Subcutaneous abdominal adipose tissue (tissue), 5 donors: ENCODE data around the gene ARPC5.
"Not testable (repeated sequence)": the region's sequence is repeated elsewhere in the genome, so short reads cannot be mapped to it uniquely, and the experiment has no call there.

ENCODE experiments used
- H3K27ac ChIP-seq: one replicate; pipeline ENCODE4 v1.7.0; 2013; ENCODE audit warnings: low read depth, mild to moderate bottlenecking, inconsistent platforms, low read length, moderate library complexity
- H3K27me3 ChIP-seq, 5 donors: one replicate each; pipeline ENCODE4 v1.7.0; 2013; ENCODE audit warnings: low read length in 5 of 5, inconsistent platforms in 1 of 5; ENCODE audit not compliant: control insufficient read depth in 5 of 5, insufficient read depth in 4 of 5
- H3K36me3 ChIP-seq, 5 donors: one replicate each; pipeline ENCODE4 v1.7.0; 2013; ENCODE audit warnings: low read length in 5 of 5; ENCODE audit not compliant: control insufficient read depth in 5 of 5, insufficient read depth in 5 of 5
- H3K4me1 ChIP-seq, 5 donors: one replicate each; pipeline ENCODE4 v1.7.0; 2013; ENCODE audit warnings: low read length in 5 of 5, mild to moderate bottlenecking in 3 of 5, moderate library complexity in 1 of 5; ENCODE audit not compliant: control insufficient read depth in 5 of 5, insufficient read depth in 5 of 5
- H3K4me3 ChIP-seq, 5 donors: one replicate each; pipeline ENCODE4 v1.7.0; 2013; ENCODE audit warnings: low read length in 5 of 5, low read depth in 1 of 5
- H3K9ac ChIP-seq, 5 donors: one replicate each; pipeline ENCODE4 v1.7.0; 2013; ENCODE audit warnings: low read length in 5 of 5, mild to moderate bottlenecking in 4 of 5, moderate library complexity in 3 of 5
- H3K9me3 ChIP-seq, 5 donors: one replicate each; pipeline ENCODE4 v1.7.0; 2013; ENCODE audit warnings: low read length in 5 of 5; ENCODE audit not compliant: control insufficient read depth in 5 of 5
- donor health status: healthy.
- donor health status: healthy.
- donor health status: healthy.
- donor health status: healthy.
- donor health status: healthy.

ARPC5 gene

GRCh38 chr1:183635606-183636333 lies at the start of gene ARPC5:
Gene ARPC5 (minus strand): TSS chr1:183635783. CDS start chr1:183635659, 124 bp downstream.
- peak within 1 kb of the TSS; percentile 57 to 95 (median 92) for H3K9ac ChIP-seq
- peak within 1 kb of the TSS; percentile 77 to 92 (median 88) for H3K4me3 ChIP-seq
- H3K9me3 ChIP-seq, result no peaks in the 10 kb centered on the region
- peak within 1 kb of the TSS; percentile 89 for H3K27ac ChIP-seq
- peaks cover 0 to 4% (median 2%) of the 10 kb centered on the region in 5 donors for H3K36me3 ChIP-seq
- no peaks in the 10 kb centered on the region for H3K27me3 ChIP-seq
- H3K4me1 ChIP-seq, result peaks cover 2 to 48% (median 41%) of the 10 kb centered on the region in 5 donors

- no peak overlapping the region for H3K4me3 ChIP-seq
Measured at GRCh38 chr1:183685112-183685713, 49.6 kb upstream of the ARPC5 start.

GRCh38 chr1:183679363-183679762 lies 43.8 kb upstream of the ARPC5 start:
- not testable (repeated sequence) for H3K27ac ChIP-seq, H3K27me3 ChIP-seq, H3K9ac ChIP-seq, H3K4me3 ChIP-seq, H3K9me3 ChIP-seq, H3K36me3 ChIP-seq, H3K4me1 ChIP-seq

More at GRCh38 chr1:183685112-183685713, 49.6 kb upstream of the ARPC5 start:
- Histone ChIP-seq H3K36me3 (no peaks in the 10 kb centered on the region), H3K27me3 (no peaks in the 10 kb centered on the region), H3K4me1 (peaks cover 0 to 5% (median 0%) of the 10 kb centered on the region in 5 donors), H3K9ac (no peak overlapping the region), H3K9me3 (no peaks in the 10 kb centered on the region), H3K27ac (no peak overlapping the region)

DNA sequence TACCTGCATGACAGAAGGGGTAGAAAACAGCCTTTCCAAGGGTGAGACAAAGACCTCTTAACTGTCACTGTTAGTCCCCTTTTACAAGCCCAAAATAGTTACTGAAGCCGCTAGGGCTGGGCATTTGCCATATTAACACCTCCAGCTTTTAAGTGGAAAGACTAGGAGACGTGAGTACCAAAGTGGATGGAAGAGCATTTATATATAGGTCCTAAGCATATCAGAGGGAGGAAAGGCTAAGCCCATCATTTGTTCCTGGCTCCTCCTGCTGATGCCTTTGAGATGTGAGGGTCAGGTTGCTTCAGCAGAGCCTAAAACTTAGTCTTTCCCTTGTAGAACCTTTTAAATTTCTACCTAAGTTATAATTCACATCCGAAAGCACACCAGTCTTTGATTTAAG lies 43.2 kb upstream of the ARPC5 start:
- no peak overlapping the region for H3K9ac ChIP-seq
- no peaks in the 10 kb centered on the region for H3K27me3 ChIP-seq
- peaks cover 0 to 11% (median 9%) of the 10 kb centered on the region in 5 donors for H3K4me1 ChIP-seq
- H3K27ac ChIP-seq, result no peak overlapping the region
- no peaks in the 10 kb centered on the region for H3K36me3 ChIP-seq
- H3K4me3 ChIP-seq, result no peak overlapping the region
- no peaks in the 10 kb centered on the region for H3K9me3 ChIP-seq

GRCh38 chr1:183676586-183677189 lies 41.1 kb upstream of the ARPC5 start:
- H3K9me3 ChIP-seq, result no peaks in the 10 kb centered on the region
- H3K4me3 ChIP-seq, result no peak overlapping the region
- no peaks in the 10 kb centered on the region for H3K27me3 ChIP-seq
- no peak overlapping the region for H3K27ac ChIP-seq
- no peak overlapping the region for H3K9ac ChIP-seq
- H3K36me3 ChIP-seq, result no peaks in the 10 kb centered on the region
- peaks cover 0 to 15% (median 12%) of the 10 kb centered on the region in 5 donors for H3K4me1 ChIP-seq

- no peaks in the 10 kb centered on the region for H3K36me3 ChIP-seq
- H3K27me3 ChIP-seq, result no peaks in the 10 kb centered on the region
- peaks cover 0 to 15% (median 12%) of the 10 kb centered on the region in 5 donors for H3K4me1 ChIP-seq
- H3K9ac ChIP-seq, result no peak overlapping the region
- H3K9me3 ChIP-seq, result peaks cover 0 to 5% (median 3%) of the 10 kb centered on the region in 5 donors
- H3K27ac ChIP-seq, result no peak overlapping the region
- no peak overlapping the region for H3K4me3 ChIP-seq
Measured at GRCh38 chr1:183675883-183676585, 40.5 kb upstream of the ARPC5 start.

- H3K36me3 ChIP-seq, result no peaks in the 10 kb centered on the region
- peaks cover 0 to 15% (median 12%) of the 10 kb centered on the region in 5 donors for H3K4me1 ChIP-seq
- H3K4me3 ChIP-seq, result no peak overlapping the region
- no peak overlapping the region for H3K27ac ChIP-seq
- H3K9me3 ChIP-seq, result peaks cover 0 to 5% (median 3%) of the 10 kb centered on the region in 5 donors
- H3K27me3 ChIP-seq, result no peaks in the 10 kb centered on the region
- no peak overlapping the region for H3K9ac ChIP-seq
Measured at GRCh38 chr1:183675381-183675780, 39.8 kb upstream of the ARPC5 start.

DNA sequence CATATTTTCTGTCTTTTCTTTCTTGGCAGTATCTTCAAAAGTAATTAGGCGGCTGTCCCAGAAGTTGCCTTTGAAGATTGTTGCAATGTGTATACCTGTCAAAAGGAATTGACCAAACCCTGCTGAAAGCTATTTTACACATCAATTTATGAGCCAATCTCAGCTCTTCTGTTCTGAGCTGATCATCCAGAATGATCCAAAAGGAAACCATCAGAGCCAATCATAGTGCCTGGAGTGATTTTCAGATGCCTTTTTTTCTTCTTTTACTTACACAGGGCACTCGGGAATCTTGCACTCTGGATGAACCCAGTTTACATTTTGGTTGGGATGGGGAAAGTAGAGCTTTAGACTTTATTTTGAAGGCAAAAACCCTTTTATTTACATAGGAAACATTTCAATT lies 39.3 kb upstream of the ARPC5 start:
- Histone ChIP-seq H3K4me3 (no peak overlapping the region), H3K27me3 (no peaks in the 10 kb centered on the region), H3K27ac (no peak overlapping the region), H3K36me3 (no peaks in the 10 kb centered on the region), H3K9ac (no peak overlapping the region), H3K4me1 (peaks cover 0 to 15% (median 12%) of the 10 kb centered on the region in 5 donors), H3K9me3 (peaks cover 0 to 5% (median 3%) of the 10 kb centered on the region in 5 donors)

- Histone ChIP-seq H3K9me3 (peaks cover 0 to 5% (median 3%) of the 10 kb centered on the region in 5 donors), H3K36me3 (no peaks in the 10 kb centered on the region), H3K27me3 (no peaks in the 10 kb centered on the region), H3K4me3 (no peak overlapping the region), H3K9ac (no peak overlapping the region), H3K27ac (no peak overlapping the region), H3K4me1 (peaks cover 0 to 15% (median 12%) of the 10 kb centered on the region in 5 donors)
Measured at GRCh38 chr1:183674339-183674738, 38.8 kb upstream of the ARPC5 start.
